Measurements from ENCODE around the gene JAKMIP1. TPM values are rescaled to one million over a fixed set of nuclear protein-coding genes. Genes with fewer than 3 reads are reported as not detected.
"Not testable (repeated sequence)": the region's sequence is repeated elsewhere in the genome, so short reads cannot be mapped to it uniquely, and the experiment has no call there.

JAKMIP1 gene
- total RNA-seq, 1 donor: 1.4 TPM

DNA sequence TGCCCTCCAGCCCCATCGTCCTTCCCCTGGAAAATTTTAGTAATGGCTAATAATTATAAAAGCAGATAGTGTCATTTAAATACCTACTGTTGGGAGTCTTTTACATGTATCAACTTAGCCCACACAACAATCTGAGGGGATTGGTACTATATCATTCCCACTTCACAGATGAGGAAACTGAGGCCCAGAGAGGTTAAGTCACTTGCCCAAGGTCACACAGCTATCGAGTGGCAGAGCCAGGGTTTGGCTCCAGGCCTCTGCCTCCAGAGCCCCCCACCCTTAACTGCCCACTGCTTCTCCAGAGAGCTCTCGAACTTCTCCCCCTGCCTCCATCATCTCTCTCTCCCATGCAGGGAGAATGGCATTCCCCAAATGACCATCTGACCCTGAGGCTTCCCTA, 189.6 kb downstream of the JAKMIP1 start:
- Histone ChIP-seq H3K9me3 (ENCODE audit: low read depth, low read length) (no peaks in the 10 kb centered on the region), H3K27me3 (ENCODE audit: insufficient read depth, low read length) (no peaks in the 10 kb centered on the region), H3K4me3 (ENCODE audit: low read length) (no peak overlapping the region), H3K4me1 (ENCODE audit: insufficient read depth, low read length) (no peaks in the 10 kb centered on the region)

DNA sequence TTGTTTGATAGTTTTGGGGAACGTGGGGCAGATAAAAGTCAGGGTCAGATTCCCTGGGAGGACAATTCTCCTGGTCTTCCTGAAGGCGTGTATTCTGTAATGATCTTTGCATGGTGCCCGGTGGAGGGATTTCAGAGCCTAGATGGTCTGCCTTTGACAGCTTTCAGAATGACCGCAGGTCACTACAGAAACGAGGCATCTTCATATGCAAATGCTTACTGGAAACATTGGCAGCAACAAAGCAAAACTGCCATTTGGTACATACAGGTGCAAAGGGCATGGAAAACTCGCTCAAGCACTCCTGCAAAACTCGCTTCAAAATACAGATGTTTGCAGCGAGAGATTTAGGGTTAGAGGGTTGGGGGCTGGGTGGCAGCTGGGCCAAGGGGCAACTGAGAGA, 190.9 kb downstream of the JAKMIP1 start:
- H3K9me3 ChIP-seq (ENCODE audit: low read depth, low read length): no peaks in the 10 kb centered on the region
- no peaks in the 10 kb centered on the region for H3K4me1 ChIP-seq (ENCODE audit: insufficient read depth, low read length)
- H3K27me3 ChIP-seq (ENCODE audit: insufficient read depth, low read length): no peaks in the 10 kb centered on the region
- no peak overlapping the region for H3K4me3 ChIP-seq (ENCODE audit: low read length)

DNA sequence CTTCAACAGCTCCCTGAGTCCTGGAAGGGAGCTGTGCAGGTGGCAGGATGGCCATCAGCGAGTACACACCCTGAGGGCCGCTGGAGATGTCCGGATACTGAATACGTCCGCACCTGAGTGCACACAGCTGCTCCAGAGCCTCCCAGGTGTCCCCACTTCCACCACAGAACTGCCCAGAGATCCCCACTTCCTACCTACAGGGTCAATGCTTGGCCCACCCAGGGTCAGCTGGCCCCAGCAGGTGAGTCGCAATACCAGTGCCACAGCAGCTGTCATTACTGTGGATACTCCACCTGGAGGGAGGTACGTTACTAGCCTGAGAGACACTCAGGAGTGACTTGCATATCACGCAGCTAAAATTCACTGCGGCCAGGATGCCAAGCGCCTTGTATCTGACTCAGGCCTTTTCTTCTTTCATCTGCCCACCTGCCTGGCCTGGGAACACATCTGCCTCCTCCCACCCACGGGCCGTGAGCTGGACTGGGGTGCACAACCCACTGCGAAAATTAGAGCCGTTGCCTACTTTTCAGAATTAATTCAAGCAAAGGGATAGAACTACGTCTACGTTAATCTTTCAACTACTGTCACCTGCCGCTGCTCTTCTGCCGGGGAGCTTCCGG, 191.5 kb downstream of the JAKMIP1 start:
- Histone ChIP-seq H3K4me1 (ENCODE audit: insufficient read depth, low read length) (no peaks in the 10 kb centered on the region), H3K9me3 (ENCODE audit: low read depth, low read length) (no peaks in the 10 kb centered on the region), H3K27me3 (ENCODE audit: insufficient read depth, low read length) (no peaks in the 10 kb centered on the region), H3K4me3 (ENCODE audit: low read length) (no peak overlapping the region)

DNA sequence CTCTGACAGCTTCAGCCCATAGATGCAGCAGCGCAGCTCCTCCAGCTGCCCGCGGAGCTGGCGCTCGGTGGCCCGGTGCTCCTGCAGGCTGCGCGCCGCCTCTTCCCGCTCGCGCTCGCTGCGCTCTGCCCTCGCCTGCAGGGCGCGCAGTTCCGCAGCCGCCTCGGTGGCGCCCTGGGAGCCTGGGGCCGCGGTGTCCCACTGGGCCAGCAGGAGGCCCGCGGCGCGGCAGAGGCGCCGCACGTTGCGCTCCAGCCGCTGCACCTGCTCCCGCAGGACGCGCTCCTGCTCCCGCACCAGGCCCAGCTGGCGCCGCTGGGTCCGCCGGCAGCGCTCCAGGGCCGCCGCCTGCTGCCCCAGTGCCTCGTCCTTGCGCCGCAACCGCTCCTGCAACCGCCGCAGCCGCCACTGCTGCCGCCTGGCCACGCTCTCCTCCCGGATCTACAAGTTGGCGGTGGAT, 192.2 kb downstream of the JAKMIP1 start:
- Histone ChIP-seq H3K4me3 (ENCODE audit: low read length) (no peak overlapping the region), H3K27me3 (ENCODE audit: insufficient read depth, low read length) (no peaks in the 10 kb centered on the region), H3K4me1 (ENCODE audit: insufficient read depth, low read length) (no peaks in the 10 kb centered on the region), H3K9me3 (ENCODE audit: low read depth, low read length) (no peaks in the 10 kb centered on the region)

DNA sequence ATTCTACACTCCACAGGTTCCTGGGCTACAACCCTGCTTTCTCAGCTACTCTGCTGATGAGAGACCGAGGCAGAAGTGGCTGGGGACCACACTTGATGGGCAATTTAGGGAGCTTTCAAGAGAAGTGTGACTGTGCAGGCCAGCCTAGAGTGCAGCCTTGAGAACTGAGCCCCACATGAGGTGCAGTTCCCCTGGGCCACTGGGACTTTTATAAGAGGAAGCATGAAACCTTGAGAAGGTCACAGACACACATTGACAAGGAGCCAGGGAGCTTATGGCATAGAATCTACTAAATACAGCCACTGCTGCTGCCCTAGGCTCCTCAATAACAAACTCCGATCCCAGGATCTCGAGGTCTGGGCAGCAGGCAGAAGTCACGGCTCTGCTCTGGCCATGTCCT, 195.2 kb downstream of the JAKMIP1 start:
- Histone ChIP-seq H3K27me3 (ENCODE audit: insufficient read depth, low read length) (no peaks in the 10 kb centered on the region), H3K4me3 (ENCODE audit: low read length) (no peak overlapping the region), H3K9me3 (ENCODE audit: low read depth, low read length) (no peaks in the 10 kb centered on the region), H3K4me1 (ENCODE audit: insufficient read depth, low read length) (no peaks in the 10 kb centered on the region)

DNA sequence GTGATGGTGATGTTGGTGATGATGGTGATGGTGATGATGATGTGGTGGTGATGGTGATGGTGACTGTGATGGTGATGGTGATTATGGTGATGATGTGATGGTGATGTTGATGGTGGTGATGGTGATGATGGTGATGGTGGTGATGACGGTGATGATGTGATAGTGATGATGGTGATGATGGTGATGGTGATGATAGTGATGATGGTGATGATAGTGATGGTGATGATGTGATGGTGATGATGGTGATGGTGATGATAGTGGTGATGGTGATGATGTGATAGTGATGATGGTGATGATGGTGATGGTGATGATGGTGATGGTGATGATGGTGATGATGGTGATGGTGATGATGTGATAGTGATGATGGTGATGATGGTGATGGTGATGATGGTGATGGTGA, 196.9 kb downstream of the JAKMIP1 start:
- H3K9me3 ChIP-seq (ENCODE audit: low read depth, low read length); H3K27me3 ChIP-seq (ENCODE audit: insufficient read depth, low read length); H3K4me1 ChIP-seq (ENCODE audit: insufficient read depth, low read length); H3K4me3 ChIP-seq (ENCODE audit: low read length): not testable (repeated sequence)

DNA sequence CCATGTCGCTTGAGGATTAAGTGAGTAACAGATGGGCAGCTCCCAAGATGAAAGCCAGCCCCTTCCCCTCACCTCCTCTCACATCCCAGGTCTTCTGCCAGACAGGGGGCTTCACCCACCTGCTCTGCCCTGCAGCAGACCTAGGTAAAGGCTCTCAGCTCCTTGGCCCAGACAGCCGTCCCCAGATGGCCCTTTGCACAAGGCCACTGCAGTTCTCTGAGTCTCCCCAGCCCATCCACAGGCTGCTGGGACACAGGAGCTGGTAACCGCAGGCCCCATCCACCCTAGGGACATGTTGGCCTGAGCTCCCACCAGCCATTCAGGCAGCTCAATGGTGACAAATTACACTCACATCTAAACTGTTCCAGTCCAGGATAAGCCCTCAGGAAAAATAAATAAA, 197.4 kb downstream of the JAKMIP1 start:
- Histone ChIP-seq H3K9me3 (ENCODE audit: low read depth, low read length) (no peaks in the 10 kb centered on the region), H3K4me3 (ENCODE audit: low read length) (no peak overlapping the region), H3K4me1 (ENCODE audit: insufficient read depth, low read length) (no peaks in the 10 kb centered on the region), H3K27me3 (ENCODE audit: insufficient read depth, low read length) (no peaks in the 10 kb centered on the region)

DNA sequence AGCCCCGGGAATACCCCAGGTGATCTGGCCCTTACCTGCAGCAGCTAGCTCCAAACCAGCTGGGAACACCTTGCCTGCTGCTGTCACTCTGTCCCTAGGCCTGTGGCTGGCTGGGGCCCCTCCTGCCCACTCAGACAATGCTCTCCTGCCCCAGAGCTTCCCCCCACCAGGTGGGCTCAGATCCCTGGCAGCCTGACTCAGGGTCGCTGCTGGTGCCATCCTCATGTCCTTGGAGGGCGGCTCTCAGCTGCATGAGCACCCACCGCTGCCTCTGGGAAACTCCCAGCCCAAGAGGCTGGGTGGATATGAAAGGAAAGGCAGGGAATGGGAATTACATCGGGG, 197.9 kb downstream of the JAKMIP1 start:
- H3K27me3 ChIP-seq (ENCODE audit: insufficient read depth, low read length): no peaks in the 10 kb centered on the region
- no peaks in the 10 kb centered on the region for H3K4me1 ChIP-seq (ENCODE audit: insufficient read depth, low read length)
- no peaks in the 10 kb centered on the region for H3K9me3 ChIP-seq (ENCODE audit: low read depth, low read length)
- no peak overlapping the region for H3K4me3 ChIP-seq (ENCODE audit: low read length)

DNA sequence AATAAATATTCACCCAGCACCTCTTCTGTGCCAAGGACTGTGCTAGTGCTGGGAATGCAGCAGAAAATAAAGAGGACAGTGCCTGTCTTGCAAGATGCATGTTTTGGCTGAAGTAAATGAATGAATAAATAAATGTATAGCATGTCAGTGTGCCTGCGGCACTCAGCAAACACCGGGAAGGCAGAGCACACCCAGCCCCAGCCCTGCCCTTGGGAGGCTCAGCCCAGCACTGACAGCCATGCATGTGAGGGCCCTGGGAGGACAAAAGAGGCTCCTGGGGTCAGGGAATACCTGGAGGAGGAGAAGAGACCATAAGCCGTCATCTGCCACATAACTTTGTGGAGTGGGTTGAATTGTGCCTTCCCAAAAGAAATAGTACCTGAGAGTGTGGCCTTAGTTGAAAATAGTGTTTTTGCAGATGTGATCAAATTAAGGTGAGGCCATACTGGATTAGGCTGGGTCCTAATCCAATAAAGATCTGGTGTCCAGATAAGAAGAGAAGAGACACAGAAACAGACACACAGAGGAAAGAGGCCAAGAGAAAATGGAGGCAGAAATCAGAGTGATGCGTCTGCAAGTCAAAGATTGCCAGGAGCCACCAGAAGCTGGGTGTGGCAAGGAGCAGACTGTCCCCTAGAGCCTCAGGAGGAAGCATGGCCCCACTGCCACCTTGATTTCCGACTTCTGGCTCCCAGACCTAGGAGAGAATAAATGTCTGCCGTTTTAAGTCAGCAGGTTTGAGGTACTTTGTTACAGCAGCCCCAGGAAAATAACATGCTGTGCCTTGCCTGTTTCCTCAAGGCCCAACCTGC, 198.5 kb downstream of the JAKMIP1 start:
- H3K27me3 ChIP-seq (ENCODE audit: insufficient read depth, low read length): no peaks in the 10 kb centered on the region
- no peaks in the 10 kb centered on the region for H3K9me3 ChIP-seq (ENCODE audit: low read depth, low read length)
- no peaks in the 10 kb centered on the region for H3K4me1 ChIP-seq (ENCODE audit: insufficient read depth, low read length)
- H3K4me3 ChIP-seq (ENCODE audit: low read length): no peak overlapping the region

DNA sequence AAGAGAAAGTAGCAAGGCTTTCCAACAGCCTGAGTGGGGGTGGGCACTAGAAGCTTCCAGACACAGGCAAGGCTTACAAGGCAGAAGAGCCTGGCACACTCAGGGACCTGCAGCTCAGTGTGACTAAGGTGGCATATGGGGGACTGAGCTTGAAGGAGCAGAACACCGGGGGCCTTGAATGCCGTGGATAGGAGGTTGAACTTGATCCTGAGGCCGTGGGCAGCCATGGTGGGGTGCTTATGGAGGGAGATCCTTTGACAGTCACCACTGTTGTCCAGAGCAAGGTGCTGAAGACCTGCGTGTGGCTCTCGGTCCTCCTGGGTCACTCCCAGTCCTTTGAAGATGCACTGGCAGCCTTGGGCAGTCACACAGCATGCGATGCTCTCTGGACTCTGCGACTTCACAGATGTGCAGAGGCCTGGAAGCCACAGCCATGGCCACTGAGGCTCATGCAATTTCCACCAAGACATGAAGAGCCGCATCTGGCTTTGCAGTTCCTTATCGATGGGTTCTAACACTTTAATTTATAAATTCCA, 200.5 kb downstream of the JAKMIP1 start:
- Histone ChIP-seq H3K27me3 (ENCODE audit: insufficient read depth, low read length) (no peaks in the 10 kb centered on the region), H3K4me3 (ENCODE audit: low read length) (no peak overlapping the region), H3K4me1 (ENCODE audit: insufficient read depth, low read length) (no peaks in the 10 kb centered on the region), H3K9me3 (ENCODE audit: low read depth, low read length) (no peaks in the 10 kb centered on the region)

DNA sequence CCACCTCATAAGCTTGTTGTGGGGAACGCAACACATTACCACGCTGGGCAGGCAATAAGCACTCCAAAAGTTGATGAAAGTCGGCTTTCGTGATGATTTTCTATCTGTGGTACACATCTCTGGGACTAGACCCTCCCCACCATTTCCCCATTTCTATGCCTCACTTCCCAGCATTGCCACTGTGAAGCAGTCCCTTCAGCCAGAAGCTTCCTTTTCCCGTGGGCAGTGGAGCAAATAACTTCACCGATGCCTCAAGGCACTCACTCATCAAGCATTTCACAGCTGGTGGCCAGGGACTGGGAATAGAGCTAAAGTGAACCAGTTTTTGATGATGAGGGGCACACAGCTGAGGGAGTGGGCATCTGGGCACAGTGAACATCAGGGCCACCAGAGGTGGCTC, 201.0 kb downstream of the JAKMIP1 start:
- H3K27me3 ChIP-seq (ENCODE audit: insufficient read depth, low read length): no peaks in the 10 kb centered on the region
- H3K4me3 ChIP-seq (ENCODE audit: low read length): no peak overlapping the region
- H3K9me3 ChIP-seq (ENCODE audit: low read depth, low read length): no peaks in the 10 kb centered on the region
- no peaks in the 10 kb centered on the region for H3K4me1 ChIP-seq (ENCODE audit: insufficient read depth, low read length)

DNA sequence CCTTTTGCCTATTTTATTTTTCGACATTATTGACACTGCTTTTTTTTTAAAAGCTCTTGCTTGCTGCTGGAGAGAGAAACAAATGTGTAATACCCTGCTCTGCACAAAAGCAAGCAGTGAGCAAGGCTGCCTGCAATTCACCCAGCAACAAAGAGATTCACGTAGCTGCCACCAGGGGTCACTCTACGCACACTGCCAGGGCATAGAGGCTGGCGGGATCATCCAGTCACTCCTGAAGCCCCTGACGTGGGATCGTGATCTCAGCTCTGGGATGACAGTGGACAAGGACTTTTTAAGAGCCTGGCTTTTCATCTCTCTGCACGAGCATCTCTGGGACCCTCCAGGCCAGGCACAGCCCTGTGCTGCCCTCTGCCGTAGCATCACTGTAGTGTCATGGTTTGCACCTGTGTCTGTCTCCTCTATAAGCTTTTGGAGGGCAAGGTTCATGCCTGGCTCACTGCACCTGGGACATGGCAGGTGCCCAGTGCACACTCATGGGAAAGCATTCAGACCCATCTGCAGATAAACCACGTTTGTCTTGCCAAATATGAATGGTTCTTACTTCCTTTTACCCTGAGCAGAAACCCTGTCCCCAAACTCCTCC, 201.9 kb downstream of the JAKMIP1 start:
- Histone ChIP-seq H3K4me1 (ENCODE audit: insufficient read depth, low read length) (no peaks in the 10 kb centered on the region), H3K27me3 (ENCODE audit: insufficient read depth, low read length) (no peaks in the 10 kb centered on the region), H3K4me3 (ENCODE audit: low read length) (no peak overlapping the region), H3K9me3 (ENCODE audit: low read depth, low read length) (no peaks in the 10 kb centered on the region)

DNA sequence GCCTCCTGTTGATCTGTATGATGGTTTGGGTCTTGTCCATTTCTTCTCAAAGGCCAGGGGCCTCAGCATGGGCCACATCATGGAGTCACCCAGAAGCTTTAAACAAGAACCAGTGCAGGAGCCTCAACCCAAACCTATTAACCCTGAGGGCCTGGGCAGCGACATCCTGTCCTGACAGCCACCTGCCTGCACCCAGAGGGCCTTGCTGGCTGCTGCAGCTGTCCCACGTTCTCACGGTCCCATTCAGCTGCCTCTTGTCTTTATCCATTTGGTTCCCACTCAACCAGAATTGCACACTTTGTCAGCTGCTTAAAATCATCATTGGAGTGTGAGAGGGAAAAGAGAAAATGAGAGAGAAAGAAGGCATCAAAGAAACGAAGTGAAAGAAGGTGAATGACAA, 203.7 kb downstream of the JAKMIP1 start:
- no peaks in the 10 kb centered on the region for H3K27me3 ChIP-seq (ENCODE audit: insufficient read depth, low read length)
- no peaks in the 10 kb centered on the region for H3K4me1 ChIP-seq (ENCODE audit: insufficient read depth, low read length)
- H3K9me3 ChIP-seq (ENCODE audit: low read depth, low read length): no peaks in the 10 kb centered on the region
- no peak overlapping the region for H3K4me3 ChIP-seq (ENCODE audit: low read length)

DNA sequence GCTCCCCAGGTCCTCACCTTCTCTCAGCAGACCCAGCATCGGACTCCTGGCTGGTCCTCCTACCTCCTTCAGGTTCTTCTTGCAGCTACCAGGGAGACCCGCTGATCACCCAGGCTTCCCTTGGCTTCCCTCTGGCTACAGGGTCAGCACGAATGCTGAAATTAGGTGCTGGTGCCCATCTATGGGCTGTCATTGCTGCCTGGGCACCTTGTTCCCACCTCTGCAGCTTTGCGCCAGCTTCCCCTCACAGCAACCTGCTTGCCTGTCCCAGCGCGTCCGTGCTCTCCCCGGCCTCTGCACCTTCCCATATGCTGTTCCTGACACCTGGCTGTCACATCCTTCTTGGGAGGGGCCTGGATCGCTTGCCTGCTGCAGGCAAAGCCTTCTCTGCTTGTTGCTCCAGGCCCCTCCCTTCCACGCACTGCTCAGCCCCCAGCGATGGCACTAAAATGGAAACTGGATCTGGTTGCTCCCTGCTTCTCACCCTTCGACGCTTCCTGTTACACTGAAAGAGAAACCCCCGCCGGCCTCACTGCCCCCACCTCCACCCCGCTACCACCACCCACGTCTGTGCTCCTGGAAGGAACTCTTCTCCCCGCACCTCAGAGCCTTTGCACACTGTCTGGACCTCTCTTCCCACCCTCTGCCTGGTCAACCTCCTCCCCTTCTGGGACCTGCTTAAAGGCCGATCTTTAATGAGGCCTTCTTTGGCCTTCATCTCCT, 204.3 kb downstream of the JAKMIP1 start:
- Histone ChIP-seq H3K4me1 (ENCODE audit: insufficient read depth, low read length) (no peaks in the 10 kb centered on the region), H3K27me3 (ENCODE audit: insufficient read depth, low read length) (no peaks in the 10 kb centered on the region), H3K9me3 (ENCODE audit: low read depth, low read length) (no peaks in the 10 kb centered on the region), H3K4me3 (ENCODE audit: low read length) (no peak overlapping the region)
